Measurements from ENCODE around the gene HPS4. TPM values are rescaled to one million over a fixed set of nuclear protein-coding genes. Genes with fewer than 3 reads are reported as not detected.

The HPS4 gene
- total and polyA plus RNA-seq, 12 donors = 4.6 to 14.3 (median 9.0) TPM

DNA sequence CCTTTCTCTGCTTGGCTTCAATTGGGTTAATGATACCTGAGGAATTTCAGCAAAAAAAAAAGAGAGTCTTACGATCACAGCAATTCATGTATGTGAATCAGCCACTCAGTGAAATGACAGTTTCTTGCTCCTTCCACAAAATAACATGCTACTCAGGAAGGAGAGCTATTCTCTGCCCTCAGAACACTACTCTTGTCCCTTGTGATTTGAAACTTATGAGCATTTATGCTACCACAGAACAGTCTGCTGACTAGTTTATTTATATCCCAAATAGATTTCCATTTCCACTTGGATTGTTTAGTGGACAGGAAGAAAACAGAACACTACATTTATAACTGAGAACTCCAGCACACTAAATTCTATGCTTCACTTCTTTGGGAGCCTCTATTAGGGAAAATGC is 20.2 kb upstream of the HPS4 start:
- intact Hi-C loops (cut with DNase I) = loop anchor here in 2 of 10 donors (1.0 to 5.0 kb wide), 2 partner anchors 24 to 84 kb away; no protein-coding TSS in a partner anchor
- TF ChIP-seq, protein P1, sequence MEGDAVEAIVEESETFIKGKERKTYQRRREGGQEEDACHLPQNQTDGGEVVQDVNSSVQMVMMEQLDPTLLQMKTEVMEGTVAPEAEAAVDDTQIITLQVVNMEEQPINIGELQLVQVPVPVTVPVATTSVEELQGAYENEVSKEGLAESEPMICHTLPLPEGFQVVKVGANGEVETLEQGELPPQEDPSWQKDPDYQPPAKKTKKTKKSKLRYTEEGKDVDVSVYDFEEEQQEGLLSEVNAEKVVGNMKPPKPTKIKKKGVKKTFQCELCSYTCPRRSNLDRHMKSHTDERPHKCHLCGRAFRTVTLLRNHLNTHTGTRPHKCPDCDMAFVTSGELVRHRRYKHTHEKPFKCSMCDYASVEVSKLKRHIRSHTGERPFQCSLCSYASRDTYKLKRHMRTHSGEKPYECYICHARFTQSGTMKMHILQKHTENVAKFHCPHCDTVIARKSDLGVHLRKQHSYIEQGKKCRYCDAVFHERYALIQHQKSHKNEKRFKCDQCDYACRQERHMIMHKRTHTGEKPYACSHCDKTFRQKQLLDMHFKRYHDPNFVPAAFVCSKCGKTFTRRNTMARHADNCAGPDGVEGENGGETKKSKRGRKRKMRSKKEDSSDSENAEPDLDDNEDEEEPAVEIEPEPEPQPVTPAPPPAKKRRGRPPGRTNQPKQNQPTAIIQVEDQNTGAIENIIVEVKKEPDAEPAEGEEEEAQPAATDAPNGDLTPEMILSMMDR (IDR thresholded peaks at IDR 0.05) = no peak
- peak overlapping the region in 2 of 10 donors; percentile 5 to 16 for H3K4me3 ChIP-seq
- WGBS, 2 donors = 30 to 38% methylated on average over 1 of the region's 1 CpG
- H3K9me3 ChIP-seq = no peaks in the 10 kb centered on the region
- peak in 5 of 8 donors; percentile 35 to 82 (median 58) for ATAC-seq
- peaks cover 4 to 100% (median 95%) of the 10 kb centered on the region in 9 donors for H3K36me3 ChIP-seq
- H3K27me3 ChIP-seq = no peaks in the 10 kb centered on the region
- no peak for DNase-seq
- H3K27ac ChIP-seq = peak overlapping the region; percentile 29 to 80 (median 69)
- peaks cover 4 to 27% (median 22%) of the 10 kb centered on the region in 9 donors for H3K4me1 ChIP-seq

DNA sequence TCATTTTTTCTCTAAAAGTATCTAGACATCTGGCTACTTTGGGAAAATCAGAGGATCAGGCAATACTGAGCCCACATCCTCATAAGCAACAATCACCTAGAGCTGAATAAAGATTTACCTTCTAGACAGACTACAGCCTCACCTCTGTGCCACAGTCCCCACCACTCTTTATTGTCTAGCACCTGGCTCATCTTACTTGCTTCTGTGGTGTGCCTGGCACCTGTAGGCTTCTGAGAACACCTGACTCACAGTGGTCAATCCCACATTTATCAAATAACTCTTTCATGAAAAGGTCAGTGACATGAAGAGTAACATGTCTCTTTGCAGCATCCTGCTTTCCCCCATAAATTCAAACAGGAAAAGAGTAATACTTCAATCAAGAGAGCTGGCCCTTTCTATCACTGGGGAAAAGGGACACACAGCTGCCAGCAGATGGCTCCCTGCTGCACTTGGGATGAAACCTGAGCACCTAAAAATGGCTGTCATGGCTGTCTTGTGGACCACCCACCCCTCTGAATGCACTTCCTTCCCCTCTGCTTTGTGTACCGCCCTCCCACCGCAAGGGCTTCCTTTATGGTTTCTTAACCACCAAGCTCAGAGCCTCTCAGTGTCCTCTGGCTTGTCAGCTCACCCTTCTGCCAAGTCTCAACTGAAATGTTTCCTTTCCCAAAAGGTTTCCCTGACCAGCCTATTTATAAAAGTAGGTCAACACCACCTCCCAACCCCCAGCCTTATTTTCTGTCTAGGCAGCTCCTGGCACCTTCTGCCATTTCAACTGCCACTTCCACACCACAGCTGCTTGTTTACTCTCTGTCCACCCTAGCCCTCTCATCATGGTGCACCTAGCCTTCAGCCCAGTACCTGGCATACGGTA is 19.3 kb upstream of the HPS4 start:
- Histone ChIP-seq H3K4me3 (peak overlapping the region in 2 of 10 donors; percentile 5 to 16), H3K36me3 (peaks cover under 1 to 100% (median 94%) of the 10 kb centered on the region in 9 donors), H3K9me3 (no peaks in the 10 kb centered on the region), H3K27ac (peak overlapping the region; percentile 29 to 80 (median 69)), H3K27me3 (no peaks in the 10 kb centered on the region), H3K4me1 (peaks cover 4 to 27% (median 22%) of the 10 kb centered on the region in 9 donors)
- ATAC-seq (peak; percentile 78 to 93 (median 85)), DNase-seq (peak; percentile 25 to 41)
- intact Hi-C loops (cut with DNase I) = loop anchor here in 2 of 10 donors (1.0 to 5.0 kb wide), 2 partner anchors 24 to 84 kb away; no protein-coding TSS in a partner anchor
- TF ChIP-seq, protein P1 (IDR thresholded peaks at IDR 0.05) = peak; percentile 7 to 69 (median 58)
- 23 to 30% methylated on average over 3 of the region's 3 CpGs for whole genome bisulfite sequencing, 2 donors

DNA sequence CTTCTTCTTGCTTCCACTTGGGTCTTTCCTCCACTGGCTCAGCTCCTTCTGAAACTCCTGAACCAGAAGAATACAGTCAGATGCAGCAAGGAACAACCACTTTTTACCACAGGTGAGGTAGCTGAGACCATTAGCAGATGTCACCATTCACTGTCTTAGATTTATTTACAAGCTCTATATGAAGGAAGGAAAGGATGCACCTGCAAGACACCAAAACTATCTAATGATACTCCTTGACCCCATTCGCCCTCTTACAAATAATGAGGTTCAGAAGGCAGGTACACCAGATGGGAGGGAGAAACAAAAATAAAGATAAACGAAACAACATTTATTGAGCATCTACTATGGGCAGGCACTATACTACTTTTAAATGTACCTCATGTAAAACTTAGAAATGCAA is 18.4 kb upstream of the HPS4 start:
- WGBS, 2 donors = 89 to 95% methylated on average over 2 of the region's 2 CpGs
- Histone ChIP-seq H3K36me3 (peaks cover 0 to 100% (median 92%) of the 10 kb centered on the region in 9 donors), H3K4me1 (peaks cover 4 to 27% (median 22%) of the 10 kb centered on the region in 9 donors), H3K27me3 (no peaks in the 10 kb centered on the region), H3K4me3 (no peak overlapping the region), H3K27ac (no peak overlapping the region), H3K9me3 (no peaks in the 10 kb centered on the region)
- ATAC-seq (no peak), DNase-seq (no peak)
- intact Hi-C loops (cut with DNase I) = loop anchor here in 1 of 10 donors (5.0 kb wide), 1 partner anchor 85 kb away; no protein-coding TSS in a partner anchor
- TF ChIP-seq, protein P1 (IDR thresholded peaks at IDR 0.05) = no peak

DNA sequence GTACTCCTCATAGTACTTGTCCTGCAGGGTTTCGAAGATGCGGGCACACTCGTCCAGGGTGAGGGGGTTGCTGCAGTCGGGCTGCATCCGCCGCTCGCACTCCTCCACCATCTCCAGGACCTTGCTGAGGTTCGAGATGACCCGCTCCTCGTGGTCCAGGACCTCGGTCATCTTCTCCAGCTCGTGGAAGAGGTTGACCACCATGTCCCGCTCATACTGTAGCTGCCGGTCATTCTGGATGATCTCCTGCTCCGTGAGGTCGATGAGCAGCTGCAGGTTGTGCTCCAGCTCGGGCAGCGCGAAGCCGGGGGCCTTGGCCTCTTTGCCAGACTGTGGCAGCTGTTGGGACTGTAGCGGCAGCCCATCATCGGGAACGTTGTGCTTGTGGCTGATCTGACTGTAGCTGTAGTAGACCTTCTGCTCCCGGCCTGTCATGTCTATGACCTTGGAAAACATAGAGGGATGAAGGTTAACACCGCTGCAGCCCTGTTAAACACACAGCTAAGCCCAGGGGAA is 15.7 kb upstream of the HPS4 start:
- H3K27ac ChIP-seq = no peak overlapping the region
- 91 to 92% methylated on average over 25 of the region's 25 CpGs for WGBS, 2 donors

More for the DNA sequence above, 15.7 kb upstream of the HPS4 start:
- no peaks in the 10 kb centered on the region for H3K27me3 ChIP-seq
- DNase-seq = no peak
- H3K9me3 ChIP-seq = no peaks in the 10 kb centered on the region
- intact Hi-C loops (cut with DNase I) = no loop called here
- no peak for ATAC-seq
- TF ChIP-seq, protein P1 (IDR thresholded peaks at IDR 0.05) = no peak
- no peak overlapping the region for H3K4me3 ChIP-seq
- H3K4me1 ChIP-seq = peaks cover 2 to 22% (median 18%) of the 10 kb centered on the region in 9 donors
- H3K36me3 ChIP-seq = peaks cover 3 to 100% (median 78%) of the 10 kb centered on the region in 9 donors
